GM12892 (cell line): ENCODE data around the gene PRR5.

ENCODE experiments used
- POLR2A ChIP-seq: IDR thresholded peaks from 2 replicates; pipeline ENCODE4 v1.6.1; 2011; ENCODE audit warnings: low read depth, low read length, control low read depth
- POLR2AphosphoS5 ChIP-seq: IDR thresholded peaks from 2 replicates; pipeline ENCODE4 v1.6.1; 2011; ENCODE audit warnings: low read depth, low read length, control low read depth

- TF ChIP-seq POLR2AphosphoS5 (no peak), POLR2A (no peak)
Observed at GRCh38 chr22:44724416-44724815, 22.4 kb downstream of the PRR5 start.
